Measurements from ENCODE around the gene PRKAR2B.
"Not testable (repeated sequence)": the region's sequence is repeated elsewhere in the genome, so short reads cannot be mapped to it uniquely, and the experiment has no call there.

Gene PRKAR2B

DNA sequence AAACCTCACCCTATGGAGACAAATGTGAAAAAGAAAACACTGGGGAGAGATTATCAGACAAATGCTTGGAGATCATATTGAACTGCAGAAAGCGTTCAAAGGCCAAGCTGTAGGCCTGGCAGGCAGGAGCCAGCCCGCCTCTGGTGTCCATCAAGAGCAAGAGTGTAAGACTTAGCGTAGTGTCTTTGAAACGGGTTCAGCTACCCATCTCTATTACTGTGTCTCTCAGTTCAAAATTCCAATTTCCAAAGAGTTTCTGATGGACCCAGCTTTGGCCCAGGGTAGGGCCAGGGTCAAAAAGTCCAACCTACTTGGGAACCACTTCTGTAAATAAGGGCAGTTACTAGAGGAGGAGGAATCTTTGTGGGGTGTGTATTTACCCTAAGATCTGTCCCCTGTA is 78.9 kb downstream of the PRKAR2B start:
- no peak for DNase-seq

DNA sequence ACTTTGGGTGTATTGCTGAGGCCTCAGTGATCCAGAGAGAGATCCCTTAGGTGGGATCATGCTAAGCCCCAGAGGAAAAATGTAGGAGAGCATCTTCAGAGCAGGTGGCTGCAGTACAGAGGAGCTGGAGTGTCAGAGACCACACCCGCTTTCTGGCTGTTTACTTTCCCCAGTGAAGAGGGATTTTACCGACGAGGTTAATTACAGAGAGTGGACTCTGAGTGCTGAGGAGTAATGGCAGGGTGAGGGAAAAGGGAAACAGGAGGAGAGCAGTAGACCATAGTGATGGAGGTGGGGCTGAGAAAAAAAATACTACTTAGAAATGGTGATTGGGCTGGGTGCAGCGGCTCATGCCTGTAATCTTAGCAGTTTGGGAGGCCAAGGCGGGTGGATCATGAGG is 81.0 kb downstream of the PRKAR2B start:
- DNase-seq = no peak

DNA sequence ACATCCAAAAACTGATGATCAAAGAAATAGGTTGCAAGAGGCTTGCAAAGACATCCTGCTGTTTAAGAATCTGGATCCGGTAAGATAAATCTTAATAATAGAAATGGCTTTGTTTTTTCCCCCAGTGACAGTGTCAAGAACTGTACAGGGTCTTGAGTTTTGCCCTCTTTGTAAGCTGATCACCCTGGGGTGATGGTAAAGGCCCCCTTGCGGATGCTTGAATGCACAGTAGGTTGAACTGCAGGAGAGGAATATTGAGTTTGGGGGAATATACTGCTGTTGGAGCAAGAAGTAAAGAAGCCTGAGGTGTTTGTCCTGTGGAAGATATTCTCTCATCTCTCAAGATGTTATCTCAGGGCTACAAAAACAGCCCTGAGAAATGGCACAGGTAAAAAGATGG is 83.7 kb downstream of the PRKAR2B start:
- no peak for DNase-seq

DNA sequence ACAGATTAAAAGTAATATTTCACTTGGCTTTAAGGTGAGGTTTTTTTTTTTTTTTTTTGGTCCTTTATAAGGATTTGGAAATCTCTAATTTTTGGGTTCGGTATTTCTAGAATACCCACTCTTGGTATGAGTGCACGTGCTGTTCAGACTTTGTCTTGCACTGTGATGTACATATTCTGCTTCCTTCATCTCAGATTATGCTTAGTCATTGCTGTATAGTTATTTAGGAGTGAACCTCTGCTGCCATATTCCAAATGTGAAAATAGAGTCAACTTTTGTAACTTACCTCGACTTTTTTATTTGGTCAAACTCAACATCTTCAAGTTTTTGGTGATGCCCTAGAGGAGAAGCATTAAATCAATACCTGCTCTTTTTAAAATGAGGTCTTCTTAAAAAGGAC is 84.2 kb downstream of the PRKAR2B start:
- no peak for DNase-seq

DNA sequence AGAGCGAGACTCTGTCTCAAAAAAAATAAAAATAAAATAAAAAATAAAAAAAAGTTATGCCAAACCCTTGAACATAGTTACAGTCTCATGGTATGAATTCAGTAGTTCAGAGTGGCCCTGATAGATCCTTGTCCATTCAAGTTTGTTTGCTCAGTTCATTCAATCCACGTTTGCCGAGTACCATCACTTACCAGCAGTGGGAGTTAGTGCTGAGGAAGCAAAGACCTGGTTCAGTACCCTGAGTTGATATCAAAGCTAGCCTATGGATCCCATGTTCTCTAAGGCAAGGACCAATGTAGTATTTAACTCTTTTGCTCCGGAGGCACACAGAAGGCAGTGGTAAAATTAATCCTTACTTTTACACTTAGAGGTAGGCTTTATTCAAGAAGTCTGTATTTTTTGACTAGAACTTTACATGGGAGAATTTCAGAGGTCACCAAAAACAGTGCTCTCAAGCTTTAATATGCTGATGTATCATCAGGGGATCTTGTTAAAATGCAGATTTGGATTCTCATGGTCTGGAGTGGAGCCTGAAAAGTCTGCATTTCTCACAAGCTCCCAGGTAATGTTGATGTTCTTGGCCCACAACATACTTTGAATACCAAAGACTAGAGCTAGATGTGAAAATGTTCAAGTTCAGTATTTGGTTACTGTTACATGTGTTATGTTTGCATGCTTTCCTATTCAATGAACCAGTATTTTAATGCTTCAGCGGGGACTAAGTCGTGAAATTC is 86.1 kb downstream of the PRKAR2B start:
- DNase-seq = no peak

DNA sequence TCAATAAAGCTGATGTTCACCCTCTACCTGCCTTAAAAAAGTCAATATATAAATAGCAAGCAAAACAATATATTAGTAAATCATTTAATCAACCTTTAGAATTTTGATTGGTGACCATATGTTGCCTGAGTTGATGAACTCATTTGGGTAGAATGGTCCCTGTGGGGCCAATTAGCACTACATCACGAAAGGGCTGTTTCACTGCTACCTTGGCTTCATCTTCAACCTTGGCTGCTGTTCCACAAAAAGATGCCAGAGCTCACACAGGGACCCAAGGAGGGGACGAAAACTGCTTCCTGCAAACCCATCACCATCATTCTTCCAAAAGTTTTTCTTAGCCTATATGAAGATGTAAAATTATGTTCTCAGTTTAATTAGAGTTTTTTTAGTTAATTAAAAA is 88.9 kb downstream of the PRKAR2B start:
- DNase-seq = no peak

DNA sequence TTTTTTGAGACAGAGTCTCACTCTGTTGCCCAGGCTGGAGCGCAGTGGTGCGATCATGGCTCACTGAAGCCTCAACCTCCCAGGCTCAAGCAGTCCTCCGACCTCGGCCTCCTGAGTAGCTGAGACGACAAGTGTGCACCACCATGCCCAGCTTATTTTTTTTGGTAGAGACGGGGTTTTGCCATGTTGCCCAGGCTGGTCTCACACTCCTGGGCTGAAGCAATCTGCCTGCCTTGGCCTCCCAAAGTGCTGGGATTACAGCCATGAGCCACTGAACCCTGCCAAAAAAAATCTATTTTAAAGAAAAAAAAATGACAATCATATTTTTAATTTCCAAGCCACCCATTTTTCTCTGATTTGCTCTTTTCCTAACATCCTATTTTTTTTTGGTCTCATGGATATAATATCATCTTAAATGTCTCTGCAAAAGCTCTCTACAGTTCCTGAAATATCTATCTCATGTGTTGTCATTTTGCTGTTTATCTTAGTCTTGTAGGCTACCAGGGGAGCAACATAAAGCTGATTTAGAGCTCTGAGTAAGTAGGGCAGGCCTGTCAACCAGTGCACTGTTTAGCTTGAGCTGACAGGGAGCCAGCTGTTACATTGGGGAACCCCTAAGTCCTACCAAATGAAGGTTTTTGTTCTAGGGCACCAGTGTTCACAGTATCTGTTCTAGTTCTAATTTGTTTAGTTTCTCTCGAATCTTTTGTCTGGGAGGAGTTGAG is 94.4 kb downstream of the PRKAR2B start:
- no peak for DNase-seq

DNA sequence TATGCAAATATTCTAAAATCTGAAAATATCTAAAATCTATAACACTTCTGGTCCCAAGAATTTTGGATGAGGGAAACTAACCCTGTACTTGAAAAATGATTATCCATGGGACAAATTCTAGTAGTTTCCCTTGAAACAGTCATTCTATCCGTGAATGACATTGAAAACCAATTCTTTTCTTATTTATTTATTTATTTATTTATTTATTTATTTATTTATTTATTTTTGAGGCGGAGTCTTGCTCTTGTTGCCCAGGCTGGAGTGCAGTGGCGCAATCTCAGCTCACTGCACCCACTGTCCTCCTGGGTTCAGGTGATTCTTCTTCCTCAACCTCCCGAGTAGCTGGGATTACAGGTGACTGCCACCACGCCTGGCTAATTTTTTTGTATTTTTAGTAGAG is 99.4 kb downstream of the PRKAR2B start:
- not testable (repeated sequence) for DNase-seq

DNA sequence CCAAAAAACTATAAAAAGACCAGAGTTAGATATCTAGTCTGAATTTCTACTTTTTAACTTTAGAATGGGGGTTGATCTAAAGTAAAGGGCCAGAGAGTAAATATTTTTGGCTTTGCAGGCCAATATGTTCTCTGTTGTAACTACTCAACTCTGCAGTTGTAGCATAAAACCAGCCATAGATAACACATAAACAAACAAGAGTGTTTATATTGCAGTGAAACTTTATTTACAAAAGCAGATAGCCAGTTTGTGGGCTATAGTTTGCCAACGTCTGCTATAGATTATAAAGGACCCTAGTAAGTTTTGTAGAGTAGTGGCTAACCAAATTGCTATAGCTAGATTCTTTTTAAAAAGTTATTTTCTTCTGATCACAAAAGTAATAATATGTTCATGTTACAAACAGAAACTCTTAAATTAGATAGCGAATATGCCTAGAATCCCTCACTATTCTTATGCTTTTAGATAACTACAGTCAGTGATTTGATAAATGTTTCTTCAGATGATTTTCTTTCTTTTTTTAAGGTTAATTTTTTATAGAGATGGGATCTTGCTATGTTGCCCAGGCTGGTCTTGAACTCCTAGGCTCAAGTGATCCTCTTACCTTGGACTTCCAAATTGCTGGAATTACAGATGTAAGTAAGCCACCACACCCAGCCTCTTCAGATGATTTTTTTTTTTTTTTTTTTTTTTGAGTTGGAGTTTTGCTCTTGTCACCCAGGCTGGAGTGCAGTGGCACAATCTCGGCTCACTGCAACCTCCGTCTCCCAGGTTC is 100.7 kb downstream of the PRKAR2B start:
- no peak for DNase-seq

DNA sequence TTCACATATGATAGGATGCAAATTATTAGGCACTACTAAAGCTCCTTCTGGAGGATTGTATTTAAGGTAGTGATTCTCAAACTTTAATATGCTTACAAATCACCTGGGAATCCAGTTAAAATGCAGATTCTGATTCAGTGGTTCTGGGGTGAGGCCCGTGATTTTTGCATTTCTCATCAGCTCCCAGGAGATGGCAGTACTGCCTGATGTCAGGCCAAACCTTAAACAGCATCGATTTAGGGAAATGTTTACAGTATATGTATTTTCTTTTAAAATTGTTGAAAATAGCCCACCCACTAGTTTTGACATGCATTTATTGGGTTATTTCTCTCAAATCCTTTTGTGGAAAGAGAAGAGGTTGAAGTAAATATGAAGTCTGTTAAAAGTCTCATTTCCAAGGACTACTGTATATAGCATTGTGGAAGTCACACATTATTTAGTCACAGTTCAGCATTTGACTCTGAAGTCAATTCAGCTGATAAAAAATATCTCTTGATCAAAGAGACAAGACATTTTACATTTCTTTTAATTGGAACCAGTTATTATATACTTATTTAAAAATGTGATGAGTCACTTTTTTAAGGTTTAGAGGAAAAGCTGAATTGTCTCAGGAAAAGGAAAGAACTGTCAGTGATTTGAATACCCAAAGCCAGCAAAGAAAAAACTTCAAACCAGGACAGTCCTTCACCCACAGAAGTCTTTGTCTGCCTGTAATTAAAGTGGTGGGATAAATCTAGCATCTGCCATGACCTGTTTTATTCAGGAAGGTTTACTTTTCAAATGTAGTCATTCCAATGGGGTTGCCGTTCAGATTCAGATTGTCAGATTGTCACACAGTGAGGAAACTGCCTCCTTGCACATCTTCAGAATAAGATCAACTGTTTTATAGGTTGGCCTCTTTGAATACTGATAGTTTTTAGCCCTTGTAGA is 103.2 kb downstream of the PRKAR2B start:
- no peak for DNase-seq

DNA sequence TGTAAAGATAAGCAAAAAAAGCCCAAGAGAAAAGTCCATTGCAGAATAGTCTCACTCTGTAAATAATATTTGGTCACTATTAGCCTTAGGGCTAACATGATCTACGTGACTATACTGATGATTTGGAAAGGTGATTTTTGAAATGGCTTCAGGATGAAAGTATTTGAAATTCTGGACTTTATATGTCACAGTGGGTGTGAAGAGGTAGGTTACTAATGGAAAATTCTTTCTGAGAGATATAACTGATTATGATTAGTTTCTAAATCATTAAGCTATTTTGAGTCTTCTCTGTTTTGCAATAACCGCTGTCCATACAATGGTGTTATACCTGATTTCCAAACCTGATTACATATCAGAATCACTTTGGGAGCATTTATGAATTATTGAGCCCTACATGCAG is 104.2 kb downstream of the PRKAR2B start:
- no peak for DNase-seq

DNA sequence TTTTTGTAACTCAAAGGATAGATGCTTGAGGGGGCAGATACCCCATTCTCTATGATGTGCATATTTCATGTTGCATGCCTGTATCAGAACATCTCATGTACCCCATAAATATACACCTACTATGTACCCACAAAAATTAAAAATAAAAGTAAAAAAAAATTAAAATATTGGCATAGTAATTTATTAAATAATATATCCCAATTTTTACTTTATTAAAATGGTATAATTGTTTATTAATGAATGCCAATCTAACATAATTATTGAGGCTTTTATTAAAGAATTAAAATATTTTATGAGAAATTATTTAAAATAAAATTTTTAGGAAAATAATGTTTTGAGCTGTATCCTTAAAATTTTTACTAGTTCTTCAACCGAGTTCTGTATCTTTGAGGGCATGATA is 105.4 kb downstream of the PRKAR2B start:
- DNase-seq = no peak

DNA sequence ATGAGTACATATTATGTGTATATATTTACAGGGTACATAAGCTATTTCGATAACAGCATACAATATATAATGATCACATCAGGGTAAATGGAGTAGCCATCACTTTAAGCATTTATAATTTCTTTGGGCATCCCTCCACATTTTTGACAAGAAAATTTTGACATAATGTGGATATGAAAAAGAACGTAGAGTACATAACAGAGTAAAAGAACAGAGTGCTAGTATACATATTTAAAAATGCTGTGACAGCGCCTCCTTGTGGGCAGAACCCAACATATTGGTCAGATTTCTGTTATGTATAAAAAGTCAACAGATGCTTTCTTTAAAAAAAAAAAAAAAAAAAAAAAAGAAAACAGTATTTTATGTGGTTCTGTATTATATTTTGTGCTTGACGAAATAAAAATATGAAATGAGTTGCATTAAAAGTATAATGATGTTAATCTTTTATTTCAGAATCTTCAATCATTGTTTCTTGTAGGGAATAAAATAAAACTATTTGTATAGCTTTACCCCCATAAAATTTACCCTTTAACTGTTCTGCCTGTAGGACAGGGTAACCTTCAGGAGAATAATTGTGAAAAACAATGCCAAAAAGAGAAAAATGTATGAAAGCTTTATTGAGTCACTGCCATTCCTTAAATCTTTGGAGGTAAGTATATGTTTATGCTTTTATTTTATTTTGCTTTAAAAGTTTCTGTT is 106.0 kb downstream of the PRKAR2B start:
- DNase-seq = peak; percentile 70

DNA sequence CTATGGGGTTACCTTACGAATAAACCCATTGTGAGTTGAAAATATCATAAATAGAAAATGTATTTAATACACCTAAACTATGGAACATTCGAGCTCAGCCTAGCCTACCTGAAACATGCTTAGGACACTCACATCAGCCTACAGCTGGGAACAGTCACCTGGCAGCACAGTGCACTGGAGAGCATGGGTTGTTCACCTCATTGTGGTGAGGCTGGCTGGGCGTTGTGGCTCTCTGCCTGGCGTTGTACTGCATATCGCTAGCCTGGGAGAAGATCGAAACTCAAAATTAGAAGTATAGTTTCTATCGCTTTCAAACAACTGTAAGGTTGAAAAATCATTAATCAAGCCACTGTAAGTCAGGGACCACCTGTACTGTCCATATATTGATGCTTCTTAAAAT is 107.0 kb downstream of the PRKAR2B start:
- DNase-seq = no peak

DNA sequence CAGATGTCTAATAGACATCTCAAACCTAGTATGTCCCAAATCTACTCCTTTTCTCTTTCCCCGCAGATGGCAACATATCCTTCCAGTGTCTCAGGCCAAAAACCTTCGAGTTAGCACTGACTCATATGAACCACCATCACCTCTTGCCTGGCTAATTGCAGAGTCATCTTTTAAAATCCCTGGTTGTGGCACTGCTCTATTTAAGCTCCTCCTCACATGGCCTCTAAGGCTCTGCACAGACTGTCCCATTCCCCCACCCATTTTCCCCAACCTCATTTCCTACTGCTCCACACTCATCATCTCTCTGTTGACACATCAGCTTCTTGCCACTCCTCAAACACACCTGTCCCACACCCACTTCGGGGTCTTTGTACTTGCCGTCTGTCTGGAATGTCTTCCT is 107.5 kb downstream of the PRKAR2B start:
- DNase-seq = no peak

DNA sequence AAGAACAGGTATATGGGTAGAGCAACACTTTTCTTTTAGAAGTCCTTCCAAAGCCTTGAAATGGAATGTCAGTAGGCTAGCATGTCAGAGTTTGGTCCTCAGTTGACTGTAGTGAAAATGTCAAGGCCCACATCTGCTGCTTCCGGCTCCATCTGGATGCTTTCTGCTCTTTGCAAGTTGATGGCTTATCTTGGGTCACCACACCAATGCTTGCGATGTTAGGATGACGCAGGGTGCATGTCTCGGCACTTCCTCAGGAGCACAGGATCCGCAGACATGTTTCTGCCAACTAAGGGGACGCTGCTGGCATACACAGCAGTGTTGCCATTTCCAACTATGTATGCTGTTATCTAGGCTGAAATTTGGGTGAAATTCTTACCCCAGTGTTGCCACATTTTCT is 110.3 kb downstream of the PRKAR2B start:
- DNase-seq = no peak

DNA sequence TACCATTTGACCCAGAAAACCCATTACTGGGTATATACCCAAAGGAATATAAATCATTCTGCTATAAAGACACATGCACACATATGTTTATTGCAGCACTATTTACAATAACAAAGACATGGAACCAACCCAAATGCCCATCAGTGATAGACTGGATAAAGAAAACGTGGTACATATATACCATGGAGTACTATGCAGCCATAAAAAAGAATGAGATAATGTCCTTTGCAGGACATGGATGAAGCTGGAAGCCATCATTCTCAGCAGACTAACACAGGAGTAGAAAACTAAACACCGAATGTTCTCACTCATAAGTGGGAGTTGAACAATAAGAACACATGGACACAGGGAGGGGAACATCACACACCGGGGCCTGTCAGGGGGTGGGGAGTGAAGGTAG is 111.2 kb downstream of the PRKAR2B start:
- DNase-seq = not testable (repeated sequence)

DNA sequence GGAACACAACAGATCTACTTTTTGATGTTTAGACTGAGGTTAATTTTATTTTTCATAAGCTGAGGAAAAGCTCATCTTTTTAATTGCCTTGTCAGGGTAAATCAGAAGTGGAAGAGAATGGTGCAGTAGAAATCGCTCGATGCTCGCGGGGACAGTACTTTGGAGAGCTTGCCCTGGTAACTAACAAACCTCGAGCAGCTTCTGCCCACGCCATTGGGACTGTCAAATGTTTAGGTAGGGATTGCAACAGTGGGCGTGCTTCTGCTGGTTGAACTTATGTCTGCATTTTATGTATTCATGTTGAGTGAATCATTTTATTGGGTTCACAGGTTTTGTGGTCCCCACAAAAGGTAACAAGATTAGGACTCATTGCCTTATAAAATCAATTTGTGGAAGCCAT is 112.6 kb downstream of the PRKAR2B start:
- no peak for DNase-seq

DNA sequence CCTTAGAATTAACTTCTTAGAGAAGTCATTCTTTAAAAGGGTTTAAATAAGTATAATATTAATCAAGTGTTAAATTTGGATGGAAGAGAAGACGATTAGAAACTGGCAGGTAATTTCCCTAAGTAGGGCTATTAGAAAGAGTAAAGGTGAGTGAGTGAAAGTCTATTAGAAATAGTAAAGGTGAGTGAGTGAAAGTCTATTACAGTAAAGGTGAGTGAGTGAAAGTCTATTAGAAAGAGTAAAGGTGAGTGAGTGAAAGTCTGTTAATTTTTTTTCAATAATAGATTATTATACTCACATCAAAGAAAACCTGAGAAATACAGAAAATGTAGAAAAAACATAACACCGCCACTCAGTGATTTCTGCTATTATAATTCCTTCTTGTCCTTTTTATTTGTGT is 113.5 kb downstream of the PRKAR2B start:
- no peak for DNase-seq

DNA sequence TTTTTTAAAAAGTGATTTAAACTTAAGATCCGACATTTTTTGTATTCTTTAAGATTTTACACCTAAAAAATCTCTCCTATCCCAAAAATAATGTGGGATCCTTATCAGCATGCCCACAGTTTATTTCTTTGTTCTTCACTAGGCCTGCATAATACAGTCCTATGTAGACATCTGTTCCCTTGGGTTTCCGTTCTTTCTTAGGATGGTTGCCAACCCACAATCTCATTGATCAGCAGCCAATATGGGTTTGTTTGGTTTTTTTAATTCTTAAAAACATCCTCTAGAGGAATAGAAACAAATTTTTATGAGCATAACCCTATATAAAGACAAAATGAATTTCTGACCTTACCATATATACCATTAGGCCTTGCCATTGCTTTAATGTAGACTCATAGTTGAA is 115.9 kb downstream of the PRKAR2B start:
- DNase-seq = no peak

DNA sequence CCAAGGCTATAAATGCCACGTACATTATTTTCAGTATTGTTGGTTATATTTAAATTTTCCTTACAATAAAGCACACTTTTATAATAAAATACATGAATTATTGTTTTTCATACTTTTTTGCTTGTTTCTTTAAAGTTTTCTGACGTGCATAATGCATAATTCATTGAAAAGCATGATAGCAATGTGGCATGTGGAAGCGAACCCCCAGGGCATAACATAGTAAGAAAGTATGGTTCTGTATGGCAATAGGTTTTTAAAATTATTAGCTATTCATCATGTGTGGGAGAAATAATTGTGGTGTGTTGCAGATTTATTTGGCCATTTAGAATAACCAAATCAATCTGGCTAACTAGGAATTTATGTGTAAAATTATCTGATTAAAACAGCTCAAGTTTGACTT is 116.9 kb downstream of the PRKAR2B start:
- DNase-seq = no peak

DNA sequence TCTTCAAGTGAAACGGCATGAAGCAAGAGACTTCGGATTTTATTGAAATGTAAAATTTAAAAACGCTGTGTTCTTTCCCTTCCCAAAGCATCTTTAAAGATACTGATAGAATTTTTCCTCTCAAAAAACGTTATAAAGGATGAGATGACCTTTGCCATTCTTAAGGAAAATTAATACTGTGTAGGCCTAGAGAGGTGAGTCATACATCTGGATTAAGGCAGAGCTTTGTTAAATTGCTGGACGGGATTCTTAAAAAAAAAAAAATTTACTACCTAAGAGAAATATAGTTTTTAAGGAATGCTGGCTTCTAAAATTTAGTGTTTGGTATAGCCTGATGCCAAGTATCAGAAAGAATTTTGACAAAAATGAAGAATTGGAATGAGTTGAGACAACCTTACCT is 118.0 kb downstream of the PRKAR2B start:
- no peak for DNase-seq

Data from effector CD8-positive, alpha-beta T cell (primary cell).